Esophagus muscularis mucosa (tissue), 3 donors: ENCODE data around the gene DMRT2.

ENCODE experiments used
- CTCF ChIP-seq, 3 experiments: fragments of 200-600 bp in 2 of 3; fragments of 450-650 bp in 1 of 3; sonication (generic) in 2 of 3; IDR thresholded peaks; one replicate each; pipeline ENCODE4 v1.5.1; 2017 to 2019; ENCODE audit warnings: antibody characterized with exemption in 3 of 3, mild to moderate bottlenecking in 2 of 3, moderate library complexity in 1 of 3
- POLR2AphosphoS5 ChIP-seq, 2 donors: sonication (generic); formaldehyde crosslinking; IDR thresholded peaks; one replicate each; pipeline ENCODE4 v1.6.1; 2017; ENCODE audit warnings: antibody characterized with exemption in 2 of 2

GRCh38 chr9:1048811-1049210, 1.3 kb upstream of the DMRT2 start:
- TF ChIP-seq CTCF (IDR thresholded peaks at IDR 0.05) (no peak), POLR2AphosphoS5 (IDR thresholded peaks at IDR 0.05) (no peak)
